ENCODE results near the gene SEMA6B. TPM values are rescaled to one million over a fixed set of nuclear protein-coding genes. Genes with fewer than 3 reads are reported as not detected.

SEMA6B gene
- total and polyA plus RNA-seq, 2 donors (not counting 1 experiment from before 2014, with no cell fraction given) = 0.42 TPM; not detected in 1

DNA sequence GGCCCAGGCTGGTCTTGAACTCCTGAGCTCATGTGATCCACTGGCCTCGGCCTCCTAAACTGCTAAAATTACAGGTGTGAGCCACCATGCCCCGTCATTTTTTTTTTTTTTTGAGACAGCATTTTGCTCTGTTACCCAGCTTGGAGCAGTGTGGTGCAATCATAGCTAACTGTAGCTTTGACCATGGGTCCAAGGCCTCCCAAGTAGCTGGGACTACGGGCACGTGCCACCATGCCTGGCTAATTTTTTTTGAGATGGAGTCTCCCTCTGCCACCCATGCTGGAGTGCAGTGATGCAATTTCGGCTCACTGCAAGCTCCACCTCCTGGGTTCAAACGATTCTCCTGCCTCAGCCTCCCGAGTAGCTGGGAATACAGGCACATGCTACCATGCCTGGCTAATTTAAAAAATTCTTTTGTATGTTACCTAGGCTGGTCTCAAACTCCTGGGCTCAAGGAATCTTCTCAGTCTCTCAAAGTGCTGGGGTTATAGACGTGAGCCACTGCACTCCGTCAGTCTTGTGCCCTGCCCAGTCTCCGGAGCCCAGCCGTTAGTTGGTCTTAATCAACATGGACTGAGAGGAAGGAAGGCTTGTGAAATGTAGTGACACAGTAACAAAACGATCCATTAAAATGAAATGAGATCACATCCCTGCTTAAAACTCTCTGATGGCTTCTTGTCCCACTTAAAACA, 18.2 kb downstream of the SEMA6B start:
- Histone ChIP-seq H2AFZ (ENCODE audit: insufficient read depth, low read depth, low read length, poor library complexity, severe bottlenecking) (no peak overlapping the region), H4K20me1 (ENCODE audit: control insufficient read depth, insufficient read depth, low read length, poor library complexity, severe bottlenecking) (no peaks in the 10 kb centered on the region), H3K4me3 (ENCODE audit: control extremely low read depth in 1 of 5, extremely low read depth in 1 of 5, insufficient read depth in 1 of 5, low read depth in 2 of 5, low read length in 4 of 5) (no peak overlapping the region), H3K4me2 (replicated peaks; ENCODE audit: low read depth, low read length, poor library complexity, severe bottlenecking) (no peak overlapping the region), H3K79me2 (ENCODE audit: control insufficient read depth, insufficient read depth, low read length) (no peaks in the 10 kb centered on the region), H3K4me1 (ENCODE audit: control insufficient read depth in 2 of 2, insufficient read depth in 2 of 2, low read length in 2 of 2) (peaks cover 11% of the 10 kb centered on the region in 2 donors), H3K36me3 (replicated peaks in 1 of 2; ENCODE audit: control extremely low read depth in 1 of 2, control insufficient read depth in 1 of 2, extremely low read depth in 1 of 2, insufficient read depth in 2 of 2, low read length in 1 of 2) (no peaks in the 10 kb centered on the region), H3K9ac (ENCODE audit: low read length) (no peak overlapping the region), H3K9me3 (ENCODE audit: control extremely low read depth in 1 of 3, control insufficient read depth in 2 of 3, insufficient read depth in 1 of 3, low read length in 2 of 3) (peaks cover 0 to 33% (median 0%) of the 10 kb centered on the region in 3 donors), H3K27ac (ENCODE audit: low read length in 2 of 2) (no peak overlapping the region), H3K27me3 (replicated peaks in 1 of 4; ENCODE audit: control extremely low read depth in 1 of 4, control insufficient read depth in 3 of 4, insufficient read depth in 4 of 4, low read length in 3 of 4) (peaks cover 0 to 20% (median 0%) of the 10 kb centered on the region in 4 experiments)
- Mint-ChIP-seq H3K27me3 (peaks cover 9% of the 10 kb centered on the region), H3K4me1 (peaks cover 11% of the 10 kb centered on the region), H3K4me3 (no peak overlapping the region), H3K9me3 (ENCODE audit: insufficient read depth) (no peaks in the 10 kb centered on the region), H3K27ac (no peak overlapping the region)
- WGBS (ENCODE audit: insufficient coverage) = 93% methylated on average over 10 of the region's 12 CpGs
- intact Hi-C loops (cut with micrococcal nuclease) = no loop called here
- DNase-seq = no peak
- ChIA-PET POLR2A (interaction anchor here (0.6 kb wide), 1 partner anchor 1855 kb away, joined by 3 read pairs; no protein-coding TSS in a partner anchor), CTCF (interaction anchor here (1.0 kb wide), 1 partner anchor 18 kb away, joined by 4 read pairs; no protein-coding TSS in a partner anchor)
- ATAC-seq (ENCODE audit: low read depth) = no peak
- TF ChIP-seq, protein P1, sequence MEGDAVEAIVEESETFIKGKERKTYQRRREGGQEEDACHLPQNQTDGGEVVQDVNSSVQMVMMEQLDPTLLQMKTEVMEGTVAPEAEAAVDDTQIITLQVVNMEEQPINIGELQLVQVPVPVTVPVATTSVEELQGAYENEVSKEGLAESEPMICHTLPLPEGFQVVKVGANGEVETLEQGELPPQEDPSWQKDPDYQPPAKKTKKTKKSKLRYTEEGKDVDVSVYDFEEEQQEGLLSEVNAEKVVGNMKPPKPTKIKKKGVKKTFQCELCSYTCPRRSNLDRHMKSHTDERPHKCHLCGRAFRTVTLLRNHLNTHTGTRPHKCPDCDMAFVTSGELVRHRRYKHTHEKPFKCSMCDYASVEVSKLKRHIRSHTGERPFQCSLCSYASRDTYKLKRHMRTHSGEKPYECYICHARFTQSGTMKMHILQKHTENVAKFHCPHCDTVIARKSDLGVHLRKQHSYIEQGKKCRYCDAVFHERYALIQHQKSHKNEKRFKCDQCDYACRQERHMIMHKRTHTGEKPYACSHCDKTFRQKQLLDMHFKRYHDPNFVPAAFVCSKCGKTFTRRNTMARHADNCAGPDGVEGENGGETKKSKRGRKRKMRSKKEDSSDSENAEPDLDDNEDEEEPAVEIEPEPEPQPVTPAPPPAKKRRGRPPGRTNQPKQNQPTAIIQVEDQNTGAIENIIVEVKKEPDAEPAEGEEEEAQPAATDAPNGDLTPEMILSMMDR (IDR thresholded peaks at IDR 0.05) = no peak
- TF ChIP-seq EZH2 (IDR thresholded peaks at IDR 0.05; ENCODE audit: borderline replicate concordance, insufficient read depth, low read depth, low read length, poor library complexity, severe bottlenecking) = no peak

Measured in B cell (primary cell).